Measurements from ENCODE around the gene AMMECR1L.
A peak's percentile ranks its signal among the peaks of the same experiment; 100 is the strongest.
"Not testable (repeated sequence)": the region's sequence is repeated elsewhere in the genome, so short reads cannot be mapped to it uniquely, and the experiment has no call there.

The AMMECR1L gene

DNA sequence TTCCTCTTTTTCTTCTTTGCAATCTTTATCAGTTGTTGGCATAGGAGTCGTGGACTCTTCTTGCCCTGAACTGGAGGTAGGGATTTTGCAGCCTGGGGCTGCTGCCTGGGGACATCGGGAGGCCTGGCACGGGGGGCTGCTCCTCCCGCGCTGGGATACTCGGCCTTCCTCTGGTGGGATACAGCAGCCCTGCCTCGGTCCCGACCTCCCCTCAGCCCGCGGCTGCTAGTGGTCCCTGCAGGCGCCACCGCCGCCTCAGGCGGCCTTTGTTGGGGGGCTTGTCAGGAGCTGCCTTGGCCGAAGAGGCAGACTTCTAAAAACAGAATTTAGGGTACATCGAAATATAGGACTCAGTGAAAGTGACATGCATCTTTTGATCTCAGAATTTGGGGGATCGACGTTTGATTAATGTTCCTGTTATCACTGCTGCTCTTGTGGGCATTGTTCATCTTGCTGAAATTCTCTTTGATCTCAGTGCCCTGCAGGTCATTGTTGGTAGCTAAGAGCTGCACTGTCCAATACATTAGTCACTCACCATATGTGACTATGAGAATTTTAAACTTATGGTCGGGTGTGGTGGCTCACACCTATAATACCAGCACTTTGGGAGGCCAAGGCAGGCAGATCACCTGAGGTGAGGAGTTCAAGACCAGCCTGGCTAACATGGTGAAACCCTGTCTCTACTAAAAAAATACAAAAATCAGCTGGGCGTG, 44.1 kb downstream of the AMMECR1L start:
- peak; percentile 49 for DNase-seq (ENCODE audit: low spot score)

DNA sequence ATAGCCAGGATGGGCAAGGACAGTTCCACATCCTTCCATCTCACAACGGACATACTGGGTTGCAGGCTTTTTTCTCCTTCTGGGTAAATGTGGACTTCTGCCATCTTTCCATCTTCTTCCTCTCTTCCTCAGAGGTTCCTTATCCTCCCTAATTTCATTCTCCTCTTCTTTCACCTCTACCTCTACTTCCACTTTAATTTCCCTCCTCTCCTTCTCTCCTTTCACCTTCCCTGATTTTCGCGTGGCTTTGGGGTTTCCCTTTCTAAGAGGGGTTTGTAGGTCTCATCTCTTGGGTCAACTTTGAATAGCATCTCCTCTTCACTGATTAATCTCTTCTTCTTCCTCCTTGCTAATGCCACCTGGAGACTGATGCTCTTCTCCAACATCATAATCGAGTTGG, 44.9 kb downstream of the AMMECR1L start:
- DNase-seq (ENCODE audit: low spot score) = no peak

DNA sequence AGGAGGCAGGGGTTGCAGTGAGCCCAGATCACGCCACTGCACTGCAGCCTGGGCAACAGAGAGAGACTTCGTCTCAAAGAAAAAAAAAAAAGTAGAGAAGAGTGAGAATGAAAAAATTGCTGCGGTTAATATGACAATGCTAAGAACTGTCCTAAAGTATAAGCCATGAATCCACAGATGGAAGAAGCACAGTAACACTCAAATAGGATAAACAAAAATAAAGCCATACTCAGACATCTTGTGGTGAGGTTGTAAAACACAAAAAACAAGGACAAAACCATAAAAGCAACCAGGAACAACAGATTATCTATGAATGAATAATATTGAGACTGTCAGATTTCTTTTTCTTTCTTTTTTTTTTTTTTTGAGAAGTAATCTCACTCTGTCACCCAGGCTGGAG, 50.8 kb downstream of the AMMECR1L start:
- DNase-seq (ENCODE audit: low spot score) = no peak

DNA sequence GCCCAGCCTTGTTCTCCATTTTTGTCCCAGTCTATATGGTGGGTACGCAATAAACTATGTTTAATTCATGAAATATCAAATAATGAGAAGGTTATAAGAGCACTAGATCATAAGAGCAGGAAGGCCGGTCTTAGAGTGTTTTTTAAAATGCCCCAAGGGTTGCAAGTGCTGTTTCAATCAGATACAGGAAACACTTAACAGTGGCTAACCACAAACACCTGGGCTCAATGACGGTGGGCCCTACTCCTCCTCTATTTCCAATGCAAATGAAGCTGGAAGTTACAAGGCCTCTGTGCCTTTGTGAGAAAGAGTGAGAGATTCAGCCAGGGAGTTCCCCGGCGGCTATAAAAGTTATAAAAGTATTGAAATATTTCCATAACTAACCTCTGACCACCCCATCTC, 55.9 kb downstream of the AMMECR1L start:
- peak; percentile 67 for DNase-seq (ENCODE audit: low spot score)

DNA sequence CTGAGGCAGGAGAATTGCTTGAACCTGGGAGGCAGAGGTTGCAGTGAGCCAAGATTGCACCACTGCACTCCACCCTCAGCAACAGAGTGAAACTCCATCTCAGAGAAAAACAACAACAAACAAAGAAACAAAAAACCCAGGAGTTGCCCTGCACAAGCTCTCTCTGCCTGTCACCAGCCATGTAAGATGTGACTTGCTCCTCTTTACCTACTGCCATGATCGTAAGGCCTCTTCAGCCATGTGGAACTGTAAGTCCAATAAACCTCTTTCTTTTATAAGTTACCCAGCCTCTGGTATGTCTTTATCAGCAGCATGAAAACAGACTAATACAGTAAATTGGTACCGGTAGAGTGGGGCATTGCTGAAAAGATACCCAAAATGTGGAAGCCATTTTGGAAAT, 59.0 kb downstream of the AMMECR1L start:
- DNase-seq (ENCODE audit: low spot score) = not testable (repeated sequence)

DNA sequence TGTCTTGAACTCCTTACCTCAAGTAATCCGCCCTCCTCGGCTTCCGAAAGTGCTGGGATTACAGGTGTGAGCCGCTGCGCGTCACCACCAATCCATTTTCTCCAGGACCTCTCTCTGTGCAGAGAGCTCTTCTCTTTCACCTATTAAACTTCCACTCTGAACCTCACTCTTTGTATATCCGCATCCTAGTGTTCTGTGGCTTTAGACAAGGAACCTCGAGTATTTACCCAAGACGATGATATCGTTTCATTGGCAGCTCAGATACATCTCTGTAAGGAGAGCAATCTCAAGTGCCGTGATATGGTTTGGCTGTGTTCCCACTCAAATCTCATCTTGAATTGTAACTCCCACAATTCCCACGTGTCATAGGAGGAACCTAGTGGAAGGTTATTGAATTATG, 59.7 kb downstream of the AMMECR1L start:
- no peak for DNase-seq (ENCODE audit: low spot score)

- DNase-seq (ENCODE audit: low spot score) = no peak
These were observed 65.6 kb downstream of the AMMECR1L start for GRCh38 chr2:127820080-127820668.

DNA sequence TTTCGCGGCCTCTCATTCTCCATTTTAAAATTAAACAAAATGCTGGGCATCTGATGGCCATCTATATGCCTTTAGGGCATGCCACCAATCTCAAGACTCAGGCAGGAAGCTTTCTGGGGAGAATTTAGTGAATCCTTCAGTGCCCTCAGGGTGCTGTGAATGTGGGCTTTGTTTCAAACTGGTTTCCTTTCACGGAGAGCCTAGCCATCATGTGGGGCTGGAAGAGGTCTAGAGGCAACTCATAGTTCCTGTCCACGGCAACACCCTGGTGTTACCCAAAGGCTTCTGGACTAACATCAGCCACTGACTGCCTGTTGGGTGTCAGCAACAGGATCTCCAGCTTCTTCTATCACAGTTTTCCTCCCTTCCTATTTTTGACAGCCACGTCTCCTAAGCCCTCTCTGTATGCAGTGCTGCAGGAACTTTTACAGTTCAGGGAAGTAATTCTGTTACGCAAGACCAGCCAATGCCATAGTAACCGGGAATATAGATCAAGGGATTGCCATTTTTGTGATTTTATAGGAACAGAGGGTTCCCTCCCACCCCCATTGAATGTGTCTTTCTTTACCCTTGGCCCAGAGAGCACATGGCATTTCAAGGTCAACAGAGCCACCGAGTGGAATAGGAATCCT, 66.8 kb downstream of the AMMECR1L start:
- DNase-seq (ENCODE audit: low spot score) = no peak

GRCh38 chr2:127818241-127818640, 67.5 kb downstream of the AMMECR1L start:
- DNase-seq (ENCODE audit: low spot score) = no peak

GRCh38 chr2:127814677-127815076, 71.1 kb downstream of the AMMECR1L start:
- no peak for DNase-seq (ENCODE audit: low spot score)

- not testable (repeated sequence) for DNase-seq (ENCODE audit: low spot score)
These were observed 73.3 kb downstream of the AMMECR1L start for GRCh38 chr2:127812441-127812840.
